HG03571 (cell line): ENCODE measurements around the gene CFAP43.
"Not testable (repeated sequence)": the region's sequence is repeated elsewhere in the genome, so short reads cannot be mapped to it uniquely, and the experiment has no call there.

Experiments
- ATAC-seq: cut with Tn5 transposase; IDR thresholded peaks from one replicate; pipeline ENCODE4 v1.9.1; 2021; ENCODE audit not compliant: unreplicated experiment

CFAP43 gene

GRCh38 chr10:104230490-104230889 lies 1.7 kb downstream of the CFAP43 start:
- ATAC-seq = no peak

GRCh38 chr10:104223304-104223703 lies 8.9 kb downstream of the CFAP43 start:
- ATAC-seq = no peak

GRCh38 chr10:104220522-104220921 lies 11.6 kb downstream of the CFAP43 start:
- no peak for ATAC-seq

GRCh38 chr10:104218751-104219150 lies 13.4 kb downstream of the CFAP43 start:
- no peak for ATAC-seq

- ATAC-seq = no peak
Measured at GRCh38 chr10:104216631-104217030, 15.5 kb downstream of the CFAP43 start.

GRCh38 chr10:104209575-104210198 lies 22.5 kb downstream of the CFAP43 start:
- no peak for ATAC-seq

- ATAC-seq = no peak
Measured at GRCh38 chr10:104208730-104209129, 23.4 kb downstream of the CFAP43 start.

- ATAC-seq = no peak
Measured at GRCh38 chr10:104202231-104202630, 29.9 kb downstream of the CFAP43 start.

GRCh38 chr10:104201636-104202035 lies 30.5 kb downstream of the CFAP43 start:
- no peak for ATAC-seq

GRCh38 chr10:104199567-104199966 lies 32.6 kb downstream of the CFAP43 start:
- ATAC-seq = no peak

GRCh38 chr10:104197364-104197763 lies 34.8 kb downstream of the CFAP43 start:
- no peak for ATAC-seq

GRCh38 chr10:104195706-104196105 lies 36.5 kb downstream of the CFAP43 start:
- ATAC-seq = no peak

GRCh38 chr10:104193787-104194186 lies 38.4 kb downstream of the CFAP43 start:
- no peak for ATAC-seq

GRCh38 chr10:104190695-104191094 lies 41.5 kb downstream of the CFAP43 start:
- ATAC-seq = no peak

GRCh38 chr10:104183682-104184081 lies 48.5 kb downstream of the CFAP43 start:
- ATAC-seq = no peak

GRCh38 chr10:104174136-104174535 lies 58.0 kb downstream of the CFAP43 start:
- not testable (repeated sequence) for ATAC-seq

GRCh38 chr10:104170610-104171254 lies 61.4 kb downstream of the CFAP43 start:
- ATAC-seq = no peak

GRCh38 chr10:104155591-104155990 lies 76.6 kb downstream of the CFAP43 start:
- ATAC-seq = no peak

- ATAC-seq = no peak
Measured at GRCh38 chr10:104151737-104152136, 80.4 kb downstream of the CFAP43 start.

GRCh38 chr10:104150139-104150538 lies 82.0 kb downstream of the CFAP43 start:
- no peak for ATAC-seq

- no peak for ATAC-seq
Measured at GRCh38 chr10:104146882-104147281, 85.3 kb downstream of the CFAP43 start.

GRCh38 chr10:104144931-104145330 lies 87.2 kb downstream of the CFAP43 start:
- no peak for ATAC-seq

- ATAC-seq = no peak
Measured at GRCh38 chr10:104143829-104144228, 88.3 kb downstream of the CFAP43 start.
